ENCODE data around the gene SPEG.
A peak's percentile ranks its signal among the peaks of the same experiment; 100 is the strongest.

The SPEG gene

GRCh38 chr2:219398721-219399363 is 35.8 kb upstream of the SPEG start:
- Histone ChIP-seq H3K4me1 (ENCODE audit: control insufficient read depth, insufficient read depth, low read length) (no peaks in the 10 kb centered on the region), H3K27ac (ENCODE audit: low read depth, low read length) (no peak overlapping the region), H3K4me3 (ENCODE audit: low read length) (no peak overlapping the region), H3K27me3 (ENCODE audit: control insufficient read depth, insufficient read depth, low read length) (no peaks in the 10 kb centered on the region), H3K9ac (ENCODE audit: low read length) (no peak overlapping the region), H3K36me3 (ENCODE audit: control insufficient read depth, insufficient read depth, low read length) (no peaks in the 10 kb centered on the region)

GRCh38 chr2:219399716-219400478 is 34.7 kb upstream of the SPEG start:
- H3K4me1 ChIP-seq (ENCODE audit: control insufficient read depth, insufficient read depth, low read length), result peaks cover 9% of the 10 kb centered on the region
- H3K9ac ChIP-seq (ENCODE audit: low read length), result no peak overlapping the region
- H3K27me3 ChIP-seq (ENCODE audit: control insufficient read depth, insufficient read depth, low read length), result no peaks in the 10 kb centered on the region
- H3K27ac ChIP-seq (ENCODE audit: low read depth, low read length), result no peak overlapping the region
- H3K36me3 ChIP-seq (ENCODE audit: control insufficient read depth, insufficient read depth, low read length), result no peaks in the 10 kb centered on the region
- H3K4me3 ChIP-seq (ENCODE audit: low read length), result no peak overlapping the region

GRCh38 chr2:219400562-219400961 is 34.1 kb upstream of the SPEG start:
- Histone ChIP-seq H3K27me3 (ENCODE audit: control insufficient read depth, insufficient read depth, low read length) (no peaks in the 10 kb centered on the region), H3K36me3 (ENCODE audit: control insufficient read depth, insufficient read depth, low read length) (no peaks in the 10 kb centered on the region), H3K4me3 (ENCODE audit: low read length) (no peak overlapping the region), H3K27ac (ENCODE audit: low read depth, low read length) (no peak overlapping the region), H3K9ac (ENCODE audit: low read length) (no peak overlapping the region), H3K4me1 (ENCODE audit: control insufficient read depth, insufficient read depth, low read length) (peaks cover 14% of the 10 kb centered on the region)

- H3K27ac ChIP-seq (ENCODE audit: low read depth, low read length), result no peak overlapping the region
- peaks cover 25% of the 10 kb centered on the region for H3K4me1 ChIP-seq (ENCODE audit: control insufficient read depth, insufficient read depth, low read length)
Measured at GRCh38 chr2:219401606-219402005, 33.0 kb upstream of the SPEG start.

GRCh38 chr2:219402665-219403515 is 31.8 kb upstream of the SPEG start:
- H3K27me3 ChIP-seq (ENCODE audit: control insufficient read depth, insufficient read depth, low read length), result no peaks in the 10 kb centered on the region
- H3K36me3 ChIP-seq (ENCODE audit: control insufficient read depth, insufficient read depth, low read length), result no peaks in the 10 kb centered on the region
- no peak overlapping the region for H3K9ac ChIP-seq (ENCODE audit: low read length)
- H3K4me3 ChIP-seq (ENCODE audit: low read length), result no peak overlapping the region
- peaks cover 31% of the 10 kb centered on the region for H3K4me1 ChIP-seq (ENCODE audit: control insufficient read depth, insufficient read depth, low read length)
- peak overlapping the region; percentile 98 for H3K27ac ChIP-seq (ENCODE audit: low read depth, low read length)

More at GRCh38 chr2:219401606-219402005, 33.0 kb upstream of the SPEG start:
- H3K4me3 ChIP-seq (ENCODE audit: low read length), result no peak overlapping the region
- no peak overlapping the region for H3K9ac ChIP-seq (ENCODE audit: low read length)
- H3K36me3 ChIP-seq (ENCODE audit: control insufficient read depth, insufficient read depth, low read length), result no peaks in the 10 kb centered on the region
- H3K27me3 ChIP-seq (ENCODE audit: control insufficient read depth, insufficient read depth, low read length), result no peaks in the 10 kb centered on the region

- Histone ChIP-seq H3K27ac (ENCODE audit: low read depth, low read length) (peak overlapping the region; percentile 98), H3K4me1 (ENCODE audit: control insufficient read depth, insufficient read depth, low read length) (peaks cover 39% of the 10 kb centered on the region), H3K36me3 (ENCODE audit: control insufficient read depth, insufficient read depth, low read length) (no peaks in the 10 kb centered on the region), H3K4me3 (ENCODE audit: low read length) (no peak overlapping the region), H3K9ac (ENCODE audit: low read length) (no peak overlapping the region), H3K27me3 (ENCODE audit: control insufficient read depth, insufficient read depth, low read length) (no peaks in the 10 kb centered on the region)
Measured at GRCh38 chr2:219403861-219404260, 30.8 kb upstream of the SPEG start.

GRCh38 chr2:219404291-219404910 is 30.2 kb upstream of the SPEG start:
- Histone ChIP-seq H3K4me3 (ENCODE audit: low read length) (no peak overlapping the region), H3K36me3 (ENCODE audit: control insufficient read depth, insufficient read depth, low read length) (no peaks in the 10 kb centered on the region), H3K27ac (ENCODE audit: low read depth, low read length) (peak overlapping the region; percentile 98), H3K27me3 (ENCODE audit: control insufficient read depth, insufficient read depth, low read length) (no peaks in the 10 kb centered on the region), H3K4me1 (ENCODE audit: control insufficient read depth, insufficient read depth, low read length) (peaks cover 44% of the 10 kb centered on the region), H3K9ac (ENCODE audit: low read length) (no peak overlapping the region)

- no peak overlapping the region for H3K9ac ChIP-seq (ENCODE audit: low read length)
- H3K36me3 ChIP-seq (ENCODE audit: control insufficient read depth, insufficient read depth, low read length), result no peaks in the 10 kb centered on the region
- peaks cover 44% of the 10 kb centered on the region for H3K4me1 ChIP-seq (ENCODE audit: control insufficient read depth, insufficient read depth, low read length)
- no peak overlapping the region for H3K4me3 ChIP-seq (ENCODE audit: low read length)
- no peaks in the 10 kb centered on the region for H3K27me3 ChIP-seq (ENCODE audit: control insufficient read depth, insufficient read depth, low read length)
- H3K27ac ChIP-seq (ENCODE audit: low read depth, low read length), result peak overlapping the region; percentile 98
Measured at GRCh38 chr2:219404954-219405353, 29.7 kb upstream of the SPEG start.

- Histone ChIP-seq H3K27ac (ENCODE audit: low read depth, low read length) (peak overlapping the region; percentile 98), H3K9ac (ENCODE audit: low read length) (peak overlapping the region; percentile 38), H3K36me3 (ENCODE audit: control insufficient read depth, insufficient read depth, low read length) (no peaks in the 10 kb centered on the region), H3K27me3 (ENCODE audit: control insufficient read depth, insufficient read depth, low read length) (no peaks in the 10 kb centered on the region), H3K4me1 (ENCODE audit: control insufficient read depth, insufficient read depth, low read length) (peaks cover 46% of the 10 kb centered on the region), H3K4me3 (ENCODE audit: low read length) (no peak overlapping the region)
Measured at GRCh38 chr2:219405451-219405850, 29.2 kb upstream of the SPEG start.

GRCh38 chr2:219405958-219406860 is 28.4 kb upstream of the SPEG start:
- Histone ChIP-seq H3K4me1 (ENCODE audit: control insufficient read depth, insufficient read depth, low read length) (peaks cover 47% of the 10 kb centered on the region), H3K36me3 (ENCODE audit: control insufficient read depth, insufficient read depth, low read length) (no peaks in the 10 kb centered on the region), H3K27ac (ENCODE audit: low read depth, low read length) (peak overlapping the region; percentile 98), H3K4me3 (ENCODE audit: low read length) (peak overlapping the region; percentile 19), H3K9ac (ENCODE audit: low read length) (peak overlapping the region; percentile 38), H3K27me3 (ENCODE audit: control insufficient read depth, insufficient read depth, low read length) (no peaks in the 10 kb centered on the region)

GRCh38 chr2:219406861-219407230 is 27.8 kb upstream of the SPEG start:
- Histone ChIP-seq H3K27me3 (ENCODE audit: control insufficient read depth, insufficient read depth, low read length) (no peaks in the 10 kb centered on the region), H3K27ac (ENCODE audit: low read depth, low read length) (peak overlapping the region; percentile 98), H3K4me1 (ENCODE audit: control insufficient read depth, insufficient read depth, low read length) (peaks cover 47% of the 10 kb centered on the region), H3K36me3 (ENCODE audit: control insufficient read depth, insufficient read depth, low read length) (no peaks in the 10 kb centered on the region), H3K4me3 (ENCODE audit: low read length) (peak overlapping the region; percentile 19), H3K9ac (ENCODE audit: low read length) (no peak overlapping the region)

All from rectal smooth muscle tissue (tissue), 1 donor.